A549 (cell line): ENCODE data around the gene PRAC1. TPM values are rescaled to one million over a fixed set of nuclear protein-coding genes. Genes with fewer than 3 reads are reported as not detected.

Source experiments
- ATAC-seq, 2 experiments: fragments of 200-7000 bp in 1 of 2; fragments of >200 bp in 1 of 2; cut with Nextera tagmentation in 1 of 2; cut with Tn5 transposase in 1 of 2; 3 replicates each; pipeline versions ENCODE4 v1.8.0 to v1.9.1; 2018 to 2020; ENCODE audit warnings: mild to moderate bottlenecking in 1 of 2, moderate library complexity in 1 of 2
- CTCF ChIA-PET: fragments of 300-600 bp; sonication (Branson Sonifier 250); formaldehyde crosslinking; extraction: SDS; loops from one replicate; lab custom pipeline; 2021; ENCODE audit warnings: antibody characterized with exemption, inconsistent platforms; lab: Yijun Ruan, JAX
- POLR2A ChIA-PET: fragments of 350-600 bp; formaldehyde crosslinking; extraction: SDS; loops from one replicate; lab custom pipeline; 2021; ENCODE audit warnings: antibody characterized with exemption, inconsistent platforms; lab: Yijun Ruan, JAX
- DNase-seq, 2 experiments: peaks; one replicate each; pipeline versions ENCODE4 v3.0.0 to v3.0.0-alpha.2; 2011 to 2016; ENCODE audit warnings: low read depth in 1 of 2, low spot score in 1 of 2
- FAIRE-seq: peaks from 2 replicates; lab custom pipeline; 2011; peaks lifted over from hg19 to GRCh38; lab: Jason Lieb, UNC
- H3K27ac ChIP-seq, 2 experiments: fragments of >200 bp; sonication (Bioruptor Twin); formaldehyde crosslinking; 3 replicates each; pipeline ENCODE4 v1.5.1; 2016 to 2017
- H3K4me1 ChIP-seq: fragments of >200 bp; sonication (Bioruptor Twin); formaldehyde crosslinking; 3 replicates; pipeline ENCODE4 v1.6.1; 2016
- H3K4me2 ChIP-seq: fragments of >200 bp; sonication (Bioruptor Twin); formaldehyde crosslinking; 3 replicates; pipeline ENCODE4 v1.6.1; 2016
- H3K4me3 ChIP-seq: fragments of >200 bp; sonication (Bioruptor Twin); formaldehyde crosslinking; 3 replicates; pipeline ENCODE4 v1.5.1; 2016
- H3K9me3 ChIP-seq: fragments of >200 bp; sonication (Bioruptor Twin); formaldehyde crosslinking; 3 replicates; pipeline ENCODE4 v1.6.1; 2016
- BHLHE40 ChIP-seq: IDR thresholded peaks from 2 replicates; pipeline ENCODE4 v1.6.1; 2012; ENCODE audit warnings: low read depth, low read length, inconsistent platforms
- CTCF ChIP-seq: fragments of >200 bp; sonication (Bioruptor Twin); formaldehyde crosslinking; IDR thresholded peaks from 3 replicates; pipeline ENCODE4 v1.5.1; 2016
- HDAC2 ChIP-seq: fragments of 200-600 bp; sonication (generic); IDR thresholded peaks from 2 replicates; pipeline ENCODE4 v1.6.1; 2016
- HEYL ChIP-seq: fragments of 250-450 bp; sonication (Bioruptor Pico); IDR thresholded peaks from 2 replicates; pipeline ENCODE4 v1.8.0; 2021; ENCODE audit warnings: mild to moderate bottlenecking, moderate library complexity
- HOXB13 ChIP-seq: fragments of 250-450 bp; sonication (Bioruptor Pico); IDR thresholded peaks from 2 replicates; pipeline ENCODE4 v1.5.0; 2020; ENCODE audit warnings: low read depth, mild to moderate bottlenecking, moderate library complexity
- HOXB5 ChIP-seq: fragments of 250-450 bp; sonication (Bioruptor Pico); IDR thresholded peaks from 2 replicates; pipeline ENCODE4 v1.5.0; 2020; ENCODE audit warnings: mild to moderate bottlenecking, moderate library complexity
- KDM1A ChIP-seq: fragments of 200-600 bp; sonication (generic); IDR thresholded peaks from 2 replicates; pipeline ENCODE4 v1.6.1; 2016; ENCODE audit warnings: low read depth, mild to moderate bottlenecking
- NR3C1 ChIP-seq: fragments of >200 bp; sonication (Bioruptor Twin); formaldehyde crosslinking; IDR thresholded peaks from 3 replicates; pipeline ENCODE4 v1.6.1; 2017
- POLR2AphosphoS2 ChIP-seq: conservative IDR thresholded peaks from 2 replicates; pipeline ENCODE4 v1.6.1; 2012; ENCODE audit warnings: low read length, improper control_type of control experiment, inconsistent platforms
- REST ChIP-seq: fragments of 200-600 bp; sonication (generic); IDR thresholded peaks from 2 replicates; pipeline ENCODE4 v1.6.1; 2016; ENCODE audit warnings: antibody characterized with exemption, mild to moderate bottlenecking, moderate library complexity
- RNF2 ChIP-seq: fragments of 200-600 bp; sonication (generic); IDR thresholded peaks from 2 replicates; pipeline ENCODE4 v1.6.1; 2016; ENCODE audit warnings: low read depth, mild to moderate bottlenecking, antibody characterized with exemption, moderate library complexity, borderline replicate concordance
- SMC3 ChIP-seq: fragments of >200 bp; sonication (Bioruptor Twin); formaldehyde crosslinking; IDR thresholded peaks from 3 replicates; pipeline ENCODE4 v1.6.1; 2018; ENCODE audit warnings: inconsistent platforms
- USF2 ChIP-seq: fragments of 450-650 bp; IDR thresholded peaks from 2 replicates; pipeline ENCODE4 v1.6.1; 2014; ENCODE audit warnings: antibody characterized with exemption
- ZFP36 ChIP-seq: fragments of 450-650 bp; IDR thresholded peaks from 2 replicates; pipeline ENCODE4 v1.6.1; 2014; ENCODE audit warnings: borderline replicate concordance; ENCODE audit not compliant: partially characterized antibody
- ZSCAN20 ChIP-seq: fragments of 250-450 bp; sonication (Bioruptor Pico); IDR thresholded peaks from 2 replicates; pipeline ENCODE4 v1.8.0; 2022; ENCODE audit warnings: mild to moderate bottlenecking, moderate library complexity
- WGBS: methylation state at CpG from one replicate; pipeline ENCODE4 v1.1.6; 2017; ENCODE audit errors: missing lambda C conversion rate; 5-methylcytosine and 5-hydroxymethylcytosine counted together
- polyA plus RNA-seq, 4 experiments: library from polyadenylated mRNA; depleted of rRNA in 3 of 4; stranded (reverse); fragments of >200 nt; fragmentation: RNase III in 1 of 4; extraction: RNeasy Plus Mini Kit Qiagen cat#74134 plus additional on column Dnase treatment in 1 of 4; gene quantifications; 2 replicates in 3 of 4; 3 replicates in 1 of 4; pipeline ENCODE4 v1.2.3, GENCODE V29; 2011 to 2017

PRAC1 gene
- polyA plus RNA-seq, 2 of the 4 experiments (the other 2 are of a cell fraction) = not detected

GRCh38 chr17:48735062-48735351 is 12.7 kb upstream of the PRAC1 start:
- CTCF ChIA-PET = interaction anchor here (1.1 to 33.0 kb wide), 11 partner anchors 9 to 298 kb away, joined by 3 to 852 read pairs (median 11); partner anchors contain the start of genes HOXB13, PRAC1 and PRAC2
- Histone ChIP-seq H3K4me2 (no peak overlapping the region), H3K27ac (no peak overlapping the region)
- no peak for DNase-seq
- no peak for TF ChIP-seq BHLHE40
- TF ChIP-seq HOXB13 (CRISPR knock-in tag) = no peak
- no peak for TF ChIP-seq SMC3
- TF ChIP-seq ZSCAN20 = no peak
- no peak for TF ChIP-seq KDM1A
- TF ChIP-seq REST = no peak
- TF ChIP-seq HEYL (CRISPR knock-in tag) = no peak
- no peak for TF ChIP-seq NR3C1
- TF ChIP-seq RNF2 = no peak
- no peak for TF ChIP-seq ZFP36
- no peak for TF ChIP-seq POLR2AphosphoS2
- TF ChIP-seq, all 56 proteins: peak for 0
- 0 out of 6 replicates have a peak, but pooled peaks of 1 of the 2 experiments have one; percentile 17 for ATAC-seq
- no peaks in the 10 kb centered on the region for H3K9me3 ChIP-seq
- no peaks in the 10 kb centered on the region for H3K4me1 ChIP-seq
- no peak for FAIRE-seq
- H3K4me3 ChIP-seq = no peak overlapping the region
- 77% methylated on average over 7 of the region's 7 CpGs for WGBS
- POLR2A ChIA-PET = no interaction called here

GRCh38 chr17:48734333-48735061 is 12.2 kb upstream of the PRAC1 start:
- DNase-seq = no peak
- peak; percentile 16 to 35; a peak in 2 of 6 replicates for ATAC-seq
- no peak for FAIRE-seq
- ChIA-PET POLR2A (interaction anchor here (0.5 kb wide), 1 partner anchor 10 kb away, joined by 3 read pairs; no protein-coding TSS in a partner anchor), CTCF (interaction anchor here (1.1 to 33.0 kb wide), 12 partner anchors 9 to 298 kb away, joined by 3 to 852 read pairs (median 8); partner anchors contain the start of genes HOXB13, PRAC1 and PRAC2)
- TF ChIP-seq USF2 (no peak), HOXB5 (CRISPR knock-in tag) (no peak), ZFP36 (no peak), HDAC2 (no peak), CTCF (no peak)
- Histone ChIP-seq H3K4me3 (no peak overlapping the region), H3K9me3 (no peaks in the 10 kb centered on the region), H3K4me2 (no peak overlapping the region), H3K4me1 (peaks cover under 1% of the 10 kb centered on the region; the same call in 1 of the 3 replicates), H3K27ac (no peak overlapping the region)
- WGBS = 80% methylated on average over 14 of the region's 14 CpGs
